OCI-LY7 (cell line): ENCODE measurements around the gene HOXA4. TPM values are rescaled to one million over a fixed set of nuclear protein-coding genes. Genes with fewer than 3 reads are reported as not detected.

Source experiments
- BruUV-seq: library from RNA; stranded (reverse); fragments of 400-500 nt; replicated peaks from 2 replicates; lab custom pipeline; 2021; lab: Mats Ljungman, UMichigan
- CTCF ChIA-PET: fragments of 300-600 bp; sonication (Branson Sonifier 250); formaldehyde crosslinking; loops from one replicate; lab custom pipeline; 2022; ENCODE audit warnings: antibody characterized with exemption; ENCODE audit not compliant: unreplicated experiment; lab: Charles Lee
- POLR2A ChIA-PET: fragments of 300-600 bp; sonication (Branson Sonifier 250); formaldehyde crosslinking; loops from one replicate; lab custom pipeline; 2022; ENCODE audit warnings: antibody characterized with exemption; lab: Charles Lee
- DNase-seq: peaks from one replicate; pipeline ENCODE4 v3.0.0-alpha.2; 2015; ENCODE audit warnings: low spot score
- H2AFZ ChIP-seq: fragments of 200-600 bp; sonication (generic), shearing (Covaris generic); 2 replicates; pipeline ENCODE4 v1.6.1; 2014; ENCODE audit warnings: mild to moderate bottlenecking, antibody characterized with exemption, low read length, moderate library complexity
- H3K27ac ChIP-seq: fragments of 200-600 bp; sonication (generic); 2 replicates; pipeline ENCODE4 v1.5.1; 2014; ENCODE audit warnings: mixed run types, low read depth, mild to moderate bottlenecking, moderate library complexity, low read length, inconsistent platforms; ENCODE audit not compliant: poor library complexity, severe bottlenecking
- H3K36me3 ChIP-seq: fragments of 200-600 bp; sonication (generic); 2 replicates; pipeline ENCODE4 v1.6.1; 2014; ENCODE audit warnings: mild to moderate bottlenecking, antibody characterized with exemption, low read length, moderate library complexity, mixed read lengths; ENCODE audit not compliant: insufficient read depth
- H3K4me1 ChIP-seq: fragments of 200-600 bp; sonication (generic); 2 replicates; pipeline ENCODE4 v1.5.1; 2014; ENCODE audit warnings: mild to moderate bottlenecking, low read length; ENCODE audit not compliant: insufficient read depth, poor library complexity, severe bottlenecking
- H3K4me2 ChIP-seq: fragments of 200-600 bp; sonication (generic); 2 replicates; pipeline ENCODE4 v1.6.1; 2014; ENCODE audit warnings: mild to moderate bottlenecking, low read length
- H3K4me3 ChIP-seq: fragments of 200-600 bp; sonication (generic); 2 replicates; pipeline ENCODE4 v1.5.1; 2014; ENCODE audit warnings: mild to moderate bottlenecking, low read depth, low read length; ENCODE audit not compliant: poor library complexity, severe bottlenecking
- H3K79me2 ChIP-seq: fragments of 200-600 bp; sonication (generic); 2 replicates; pipeline ENCODE4 v1.6.1; 2016; ENCODE audit warnings: low read depth, mild to moderate bottlenecking, low read length, moderate library complexity, mixed read lengths; ENCODE audit not compliant: insufficient read depth
- H3K9me2 ChIP-seq: fragments of 200-600 bp; sonication (generic); 2 replicates; pipeline ENCODE4 v1.6.1; 2016; ENCODE audit warnings: mild to moderate bottlenecking, low read length, mixed read lengths; ENCODE audit not compliant: insufficient read depth
- H3K9me3 ChIP-seq: fragments of 200-600 bp; sonication (generic); 2 replicates; pipeline ENCODE4 v1.6.1; 2014; ENCODE audit warnings: mild to moderate bottlenecking, mixed run types, low read length, mixed read lengths
- H4K20me1 ChIP-seq: fragments of 200-600 bp; sonication (generic); 2 replicates; pipeline ENCODE4 v1.6.1; 2014; ENCODE audit warnings: mild to moderate bottlenecking, antibody characterized with exemption, low read length, moderate library complexity, mixed read lengths; ENCODE audit not compliant: insufficient read depth
- CTCF ChIP-seq: fragments of 200-600 bp; sonication (generic); conservative IDR thresholded peaks from 2 replicates; pipeline ENCODE4 v1.5.1; 2014; ENCODE audit warnings: mild to moderate bottlenecking, antibody characterized with exemption, low read length, moderate library complexity, mixed read lengths
- EZH2phosphoT487 ChIP-seq: fragments of 200-600 bp; sonication (generic); IDR thresholded peaks from 2 replicates; pipeline ENCODE4 v1.6.1; 2018; ENCODE audit warnings: low read depth, borderline replicate concordance, mild to moderate bottlenecking, mixed run types, antibody characterized with exemption, low read length, moderate library complexity, mixed read lengths
- intact Hi-C: fragments of 100-400 bp; cut with micrococcal nuclease; formaldehyde crosslinking; loops from one replicate; pipeline ENCODE4 v1.10.0; 2022; ENCODE audit not compliant: unreplicated experiment
- total RNA-seq, 2 experiments: library from RNA; depleted of rRNA in 1 of 2; stranded (reverse); fragments of >200 nt in 1 of 2; shearing (Covaris generic) in 1 of 2; gene quantifications; 2 replicates each; pipeline ENCODE4 v1.2.3, GENCODE V29; 2014 to 2022

Gene HOXA4
- total RNA-seq, 2 experiments from 2014 or later = 2.0 TPM; not detected in 1

- ChIA-PET CTCF (no interaction called here), POLR2A (no interaction called here)
- H3K4me2 ChIP-seq = no peak overlapping the region
- no peak overlapping the region for H2AFZ ChIP-seq
- H3K27ac ChIP-seq = no peak overlapping the region
- intact Hi-C loops = no loop called here
- H3K79me2 ChIP-seq = no peaks in the 10 kb centered on the region
- TF ChIP-seq EZH2phosphoT487 (no peak), CTCF (no peak)
- H3K36me3 ChIP-seq = no peaks in the 10 kb centered on the region
- H4K20me1 ChIP-seq = no peaks in the 10 kb centered on the region
- H3K4me3 ChIP-seq = no peak overlapping the region
- H3K4me1 ChIP-seq = no peaks in the 10 kb centered on the region
- DNase-seq = no peak
- no peaks in the 10 kb centered on the region for H3K9me2 ChIP-seq
- H3K9me3 ChIP-seq = no peaks in the 10 kb centered on the region
- no TSS peak for BruUV-seq
Observed at GRCh38 chr7:27114881-27115220, 15.7 kb downstream of the HOXA4 start.

GRCh38 chr7:27113991-27114769, 16.4 kb downstream of the HOXA4 start:
- no peaks in the 10 kb centered on the region for H3K36me3 ChIP-seq
- H3K79me2 ChIP-seq = no peaks in the 10 kb centered on the region
- CTCF ChIA-PET = no interaction called here
- H3K4me3 ChIP-seq = no peak overlapping the region
- intact Hi-C loops = no loop called here
- no peaks in the 10 kb centered on the region for H4K20me1 ChIP-seq
- no peaks in the 10 kb centered on the region for H3K9me2 ChIP-seq
- POLR2A ChIA-PET = no interaction called here
- no peaks in the 10 kb centered on the region for H3K9me3 ChIP-seq
- H3K4me1 ChIP-seq = no peaks in the 10 kb centered on the region
- H3K4me2 ChIP-seq = no peak overlapping the region
- DNase-seq = no peak
- no peak overlapping the region for H3K27ac ChIP-seq
- BruUV-seq = no TSS peak
- TF ChIP-seq CTCF (no peak), EZH2phosphoT487 (no peak)
- H2AFZ ChIP-seq = no peak overlapping the region
